RWPE1 (cell line): ENCODE results near the gene MYLK.

Experiments
- CTCF ChIA-PET: fragments of 350-600 bp; sonication (Branson Sonifier 250); formaldehyde crosslinking; extraction: SDS; loops from one replicate; lab custom pipeline; 2021; lab: Yijun Ruan, JAX
- POLR2A ChIA-PET: fragments of 400-600 bp; formaldehyde crosslinking; extraction: SDS; loops from one replicate; lab custom pipeline; 2020; ENCODE audit warnings: antibody characterized with exemption; ENCODE audit not compliant: low non-redundant PET; lab: Yijun Ruan, JAX
- DNase-seq: peaks from one replicate; pipeline ENCODE4 v3.0.0; 2012; ENCODE audit warnings: low spot score
- H3K27ac ChIP-seq: fragments of 450-650 bp; 2 replicates; pipeline ENCODE4 v1.5.1; 2017
- CTCF ChIP-seq: fragments of 450-650 bp; conservative IDR thresholded peaks from 2 replicates; pipeline ENCODE4 v1.5.1; 2017; ENCODE audit warnings: low read depth, mild to moderate bottlenecking

Gene MYLK

GRCh38 chr3:123641505-123641904, 242.6 kb downstream of the MYLK start:
- ChIA-PET POLR2A (no interaction called here), CTCF (interaction anchor here (0.9 to 2.4 kb wide), 5 partner anchors 10 to 92 kb away, joined by 3 to 7 read pairs (median 6); no protein-coding TSS in a partner anchor)
- no peak for DNase-seq
- H3K27ac ChIP-seq, result no peak overlapping the region
- TF ChIP-seq CTCF, result no peak

GRCh38 chr3:123640740-123641462, 243.2 kb downstream of the MYLK start:
- CTCF ChIA-PET, result interaction anchor here (0.5 kb wide), 1 partner anchor 191 kb away, joined by 4 read pairs; no protein-coding TSS in a partner anchor
- TF ChIP-seq CTCF, result no peak

GRCh38 chr3:123640311-123640710, 243.8 kb downstream of the MYLK start:
- CTCF ChIA-PET, result interaction anchor here (0.5 to 1.2 kb wide), 2 partner anchors 12 to 190 kb away, joined by 4 read pairs; no protein-coding TSS in a partner anchor

More at GRCh38 chr3:123640740-123641462, 243.2 kb downstream of the MYLK start:
- DNase-seq, result no peak
- POLR2A ChIA-PET, result no interaction called here
- no peak overlapping the region for H3K27ac ChIP-seq

GRCh38 chr3:123638936-123639689, 245.0 kb downstream of the MYLK start:
- ChIA-PET POLR2A (no interaction called here), CTCF (interaction anchor here (1.2 kb wide), 1 partner anchor 13 kb away, joined by 4 read pairs; no protein-coding TSS in a partner anchor)
- no peak overlapping the region for H3K27ac ChIP-seq
- TF ChIP-seq CTCF, result no peak
- DNase-seq, result no peak

More at GRCh38 chr3:123640311-123640710, 243.8 kb downstream of the MYLK start:
- no peak for DNase-seq
- no peak overlapping the region for H3K27ac ChIP-seq
- no peak for TF ChIP-seq CTCF
- POLR2A ChIA-PET, result no interaction called here

- no peak for TF ChIP-seq CTCF
- no peak for DNase-seq
- no peak overlapping the region for H3K27ac ChIP-seq
- POLR2A ChIA-PET, result no interaction called here
- CTCF ChIA-PET, result no interaction called here
These were observed 246.3 kb downstream of the MYLK start for GRCh38 chr3:123637841-123638240.

GRCh38 chr3:123637131-123637530, 247.0 kb downstream of the MYLK start:
- TF ChIP-seq CTCF, result no peak
- ChIA-PET CTCF (no interaction called here), POLR2A (no interaction called here)
- DNase-seq, result no peak
- H3K27ac ChIP-seq, result no peak overlapping the region
